Head of caudate nucleus (tissue), 42 donors: Measurements from ENCODE around the gene UBE2L3.
"Not testable (repeated sequence)": the region's sequence is repeated elsewhere in the genome, so short reads cannot be mapped to it uniquely, and the experiment has no call there.

Experiments
- DNase-seq, 42 donors: peaks; one replicate each; pipeline versions ENCODE4 v3.0.0 to v3.0.0-alpha.2; 2020 to 2021; ENCODE audit warnings: mixed read lengths in 7 of 42
- intact Hi-C: fragments of 100-400 bp; cut with DNase I; formaldehyde crosslinking; loops from one replicate; pipeline ENCODE4 v1.15.0; 2022

Gene UBE2L3

GRCh38 chr22:21567456-21568346 lies at the start of gene UBE2L3:
Gene UBE2L3, plus strand, starts transcription at chr22:21567714. Its CDS starts 31 bp downstream, at chr22:21567745.
- intact Hi-C loops, result no loop called here
- peak; percentile 54 to 94 (median 86) for DNase-seq

- intact Hi-C loops, DNase-seq: not testable (repeated sequence)
These were observed 40.6 kb upstream of the UBE2L3 start for GRCh38 chr22:21526705-21527500.

GRCh38 chr22:21531525-21531924 lies 36.0 kb upstream of the UBE2L3 start:
- intact Hi-C loops, DNase-seq: not testable (repeated sequence)

- intact Hi-C loops, result not testable (repeated sequence)
These were observed 34.5 kb upstream of the UBE2L3 start for GRCh38 chr22:21532863-21533648.

GRCh38 chr22:21539862-21540261 lies 27.7 kb upstream of the UBE2L3 start:
- intact Hi-C loops, DNase-seq: not testable (repeated sequence)

More at GRCh38 chr22:21532863-21533648, 34.5 kb upstream of the UBE2L3 start:
- DNase-seq, result not testable (repeated sequence)

- intact Hi-C loops, result not testable (repeated sequence)
These were observed 22.8 kb upstream of the UBE2L3 start for GRCh38 chr22:21544432-21545322.

GRCh38 chr22:21549558-21549957 lies 18.0 kb upstream of the UBE2L3 start:
- DNase-seq, intact Hi-C loops: not testable (repeated sequence)

More at GRCh38 chr22:21544432-21545322, 22.8 kb upstream of the UBE2L3 start:
- DNase-seq, result peak in 2 of 42 donors; percentile 20 to 30

GRCh38 chr22:21550008-21550677 lies 17.4 kb upstream of the UBE2L3 start:
- intact Hi-C loops, DNase-seq: not testable (repeated sequence)

GRCh38 chr22:21550678-21551047 lies 16.9 kb upstream of the UBE2L3 start:
- DNase-seq, intact Hi-C loops: not testable (repeated sequence)

GRCh38 chr22:21551361-21551760 lies 16.2 kb upstream of the UBE2L3 start, which contains the start of gene RIMBP3C:
Gene RIMBP3C, minus strand, starts transcription at chr22:21551461. Its CDS starts 485 bp downstream, at chr22:21550976.
- DNase-seq, intact Hi-C loops: not testable (repeated sequence)

GRCh38 chr22:21559345-21560125 lies 8.0 kb upstream of the UBE2L3 start:
- peak in 2 of 42 donors; percentile 3 to 8 for DNase-seq
- intact Hi-C loops, result not testable (repeated sequence)

GRCh38 chr22:21560657-21561056 lies 6.9 kb upstream of the UBE2L3 start:
- intact Hi-C loops, DNase-seq: not testable (repeated sequence)

GRCh38 chr22:21563912-21564311 lies 3.6 kb upstream of the UBE2L3 start:
- intact Hi-C loops, result no loop called here
- DNase-seq, result no peak

- intact Hi-C loops, result no loop called here
- DNase-seq, result no peak
These were observed 3.1 kb upstream of the UBE2L3 start for GRCh38 chr22:21564411-21564810.

GRCh38 chr22:21568347-21569075 lies 997 bp downstream of the UBE2L3 start:
- peak in 5 of 42 donors; percentile 11 to 43 (median 18) for DNase-seq
- intact Hi-C loops, result no loop called here

- DNase-seq, result not testable (repeated sequence)
These were observed 1.5 kb downstream of the UBE2L3 start for GRCh38 chr22:21569076-21569427.

More at GRCh38 chr22:21569076-21569427, 1.5 kb downstream of the UBE2L3 start:
- intact Hi-C loops, result not testable (repeated sequence)
